HCT116 (cell line): ENCODE measurements around the gene ADAM11. TPM values are rescaled to one million over a fixed set of nuclear protein-coding genes. Genes with fewer than 3 reads are reported as not detected.

Source experiments
- ATAC-seq: fragments of 200-7000 bp; cut with Tn5 transposase; 2 replicates; pipeline ENCODE4 v1.9.1; 2020; ENCODE audit warnings: mild to moderate bottlenecking, moderate library complexity
- BruUV-seq: library from RNA; stranded (reverse); fragments of 400-500 nt; replicated peaks from 2 replicates; lab custom pipeline; 2021; lab: Mats Ljungman, UMichigan
- CTCF ChIA-PET: fragments of 300-600 bp; sonication (Branson Sonifier 250); formaldehyde crosslinking; loops from one replicate; lab custom pipeline; 2021; ENCODE audit warnings: antibody characterized with exemption; lab: Charles Lee
- POLR2A ChIA-PET: fragments of 300-600, 350-600 bp; sonication (Branson Sonifier 250); formaldehyde crosslinking; loops from one replicate; lab custom pipeline; 2021; ENCODE audit warnings: antibody characterized with exemption; lab: Charles Lee
- RAD21 ChIA-PET, 2 experiments: fragments of 300-600 bp; sonication (Branson Sonifier 250); formaldehyde crosslinking; loops; one replicate each; lab custom pipeline; 2023; ENCODE audit warnings: low total read pairs in 2 of 2; ENCODE audit not compliant: uncharacterized antibody in 2 of 2, unreplicated experiment in 2 of 2, low non-redundant PET in 1 of 2; lab: Charles Lee
- DNase-seq: peaks from one replicate; pipeline ENCODE4 v3.0.0-alpha.2; 2010; ENCODE audit warnings: low read depth, low spot score
- H2AFZ ChIP-seq: fragments of 200-600 bp; shearing (Covaris generic), sonication (generic); 2 replicates; pipeline ENCODE4 v1.6.1; 2017; ENCODE audit warnings: low read depth, mixed run types, mixed read lengths, antibody characterized with exemption, low read length; ENCODE audit not compliant: poor library complexity, severe bottlenecking
- H3K27ac ChIP-seq: 2 replicates; pipeline ENCODE4 v1.5.1; 2012; ENCODE audit warnings: low read depth, low read length
- H3K27me3 ChIP-seq: fragments of 200-600 bp; sonication (generic); 2 replicates; pipeline ENCODE4 v1.6.1; 2016; ENCODE audit warnings: mixed run types, low read length, mixed read lengths; ENCODE audit not compliant: insufficient read depth
- H3K36me3 ChIP-seq, 2 experiments: fragments of 200-500 bp in 1 of 2; fragments of 200-600 bp in 1 of 2; sonication (Bioruptor generic) in 1 of 2; sonication (generic) in 1 of 2; 2 replicates each; pipeline versions ENCODE4 v1.5.1 to v1.6.1; 2014 to 2016; ENCODE audit warnings: low read length in 2 of 2, inconsistent platforms in 1 of 2, mixed read lengths in 1 of 2, mixed run types in 1 of 2; ENCODE audit not compliant: insufficient read depth in 2 of 2, control insufficient read depth in 1 of 2
- H3K4me1 ChIP-seq, 2 experiments: fragments of 200-600 bp in 1 of 2; sonication (generic) in 1 of 2; 2 replicates each; pipeline versions ENCODE4 v1.5.1 to v1.6.1; 2012 to 2017; ENCODE audit warnings: low read length in 2 of 2, inconsistent platforms in 1 of 2, mild to moderate bottlenecking in 1 of 2, mixed read lengths in 1 of 2, mixed run types in 1 of 2, moderate library complexity in 1 of 2; ENCODE audit not compliant: insufficient read depth in 2 of 2, control insufficient read depth in 1 of 2
- H3K4me2 ChIP-seq: fragments of 200-600 bp; sonication (generic); 2 replicates; pipeline ENCODE4 v1.6.1; 2017; ENCODE audit warnings: mixed run types, low read length, mixed read lengths
- H3K4me3 ChIP-seq, 2 experiments: fragments of 200-600 bp in 1 of 2; sonication (generic) in 1 of 2; replicated peaks in 1 of 2; 2 replicates each; pipeline ENCODE4 v1.5.1; 2011 to 2016; ENCODE audit warnings: low read length in 2 of 2, control low read depth in 1 of 2, low read depth in 1 of 2, mild to moderate bottlenecking in 1 of 2, mixed read lengths in 1 of 2, mixed run types in 1 of 2
- H3K79me2 ChIP-seq: fragments of 200-600 bp; sonication (generic); 2 replicates; pipeline ENCODE4 v1.6.1; 2017; ENCODE audit warnings: mild to moderate bottlenecking, mixed run types, low read length, moderate library complexity, mixed read lengths; ENCODE audit not compliant: insufficient read depth
- H3K9ac ChIP-seq: fragments of 200-600 bp; sonication (generic); 2 replicates; pipeline ENCODE4 v1.6.1; 2016; ENCODE audit warnings: low read length, mixed read lengths
- H3K9me2 ChIP-seq: fragments of 200-600 bp; sonication (generic), shearing (Covaris generic); 2 replicates; pipeline ENCODE4 v1.6.1; 2017; ENCODE audit warnings: mixed run types, mild to moderate bottlenecking, moderate library complexity; ENCODE audit not compliant: insufficient read depth
- H3K9me3 ChIP-seq, 2 experiments: fragments of 200-500 bp in 1 of 2; fragments of 200-600 bp in 1 of 2; sonication (Bioruptor generic) in 1 of 2; sonication (generic) in 1 of 2; 2 replicates each; pipeline ENCODE4 v1.6.1; 2014 to 2017; ENCODE audit warnings: low read length in 2 of 2, mixed read lengths in 2 of 2, inconsistent platforms in 1 of 2, low read depth in 1 of 2, mild to moderate bottlenecking in 1 of 2, mixed run types in 1 of 2, moderate library complexity in 1 of 2; ENCODE audit not compliant: control insufficient read depth in 1 of 2, insufficient read depth in 1 of 2
- H4K20me1 ChIP-seq: fragments of 200-600 bp; sonication (generic), shearing (Covaris generic); 2 replicates; pipeline ENCODE4 v1.6.1; 2017; ENCODE audit warnings: mixed run types, mild to moderate bottlenecking, moderate library complexity; ENCODE audit not compliant: insufficient read depth
- CBX3 ChIP-seq: IDR thresholded peaks from 2 replicates; pipeline ENCODE4 v1.6.1; 2012; ENCODE audit warnings: low read depth
- CEBPB ChIP-seq: IDR thresholded peaks from 2 replicates; pipeline ENCODE4 v1.6.1; 2012; ENCODE audit warnings: low read depth
- CTCF ChIP-seq, 3 experiments: fragments of 200-600 bp in 1 of 3; sonication (generic) in 1 of 3; IDR thresholded peaks in 2 of 3; conservative IDR thresholded peaks in 1 of 3; 2 replicates each; pipeline ENCODE4 v1.5.1; 2012 to 2017; ENCODE audit warnings: low read depth in 2 of 3, low read length in 2 of 3, antibody characterized with exemption in 1 of 3, borderline replicate concordance in 1 of 3, control low read depth in 1 of 3, mild to moderate bottlenecking in 1 of 3, mixed read lengths in 1 of 3, mixed run types in 1 of 3, moderate library complexity in 1 of 3; ENCODE audit not compliant: insufficient read depth in 1 of 3
- EGR1 ChIP-seq: IDR thresholded peaks from 2 replicates; pipeline ENCODE4 v1.6.1; 2012; ENCODE audit warnings: low read depth
- ELF1 ChIP-seq: IDR thresholded peaks from 2 replicates; pipeline ENCODE4 v1.6.1; 2012; ENCODE audit warnings: low read depth, borderline replicate concordance
- EZH2 ChIP-seq: fragments of 200-600 bp; sonication (generic); IDR thresholded peaks from 2 replicates; pipeline ENCODE4 v1.6.1; 2017; ENCODE audit warnings: antibody characterized with exemption, mixed run types
- EZH2phosphoT487 ChIP-seq: fragments of 200-600 bp; IDR thresholded peaks from 2 replicates; pipeline ENCODE4 v1.6.1; 2018; ENCODE audit warnings: antibody characterized with exemption, borderline replicate concordance
- FOSL1 ChIP-seq: IDR thresholded peaks from 2 replicates; pipeline ENCODE4 v1.6.1; 2012; ENCODE audit warnings: low read depth
- JUND ChIP-seq: IDR thresholded peaks from 2 replicates; pipeline ENCODE4 v1.6.1; 2012
- MAX ChIP-seq: IDR thresholded peaks from 2 replicates; pipeline ENCODE4 v1.6.1; 2012
- POLR2A ChIP-seq: IDR thresholded peaks from 2 replicates; pipeline ENCODE4 v1.7.0; 2011; ENCODE audit warnings: borderline replicate concordance; ENCODE audit not compliant: insufficient read depth, insufficient read length; ENCODE audit errors: extremely low read depth
- RAD21 ChIP-seq: IDR thresholded peaks from 2 replicates; pipeline ENCODE4 v1.6.1; 2012; ENCODE audit warnings: low read depth, mild to moderate bottlenecking
- REST ChIP-seq: IDR thresholded peaks from 2 replicates; pipeline ENCODE4 v1.6.1; 2012; ENCODE audit warnings: low read depth
- SIN3A ChIP-seq: IDR thresholded peaks from 2 replicates; pipeline ENCODE4 v1.6.1; 2012; ENCODE audit warnings: low read depth
- SP1 ChIP-seq: IDR thresholded peaks from 2 replicates; pipeline ENCODE4 v1.6.1; 2012; ENCODE audit warnings: low read depth
- SRF ChIP-seq: IDR thresholded peaks from 2 replicates; pipeline ENCODE4 v1.6.1; 2012; ENCODE audit warnings: low read depth
- TCF7L2 ChIP-seq: IDR thresholded peaks from 2 replicates; pipeline ENCODE4 v1.7.0; 2011; ENCODE audit warnings: borderline replicate concordance, inconsistent platforms; ENCODE audit not compliant: insufficient read depth, insufficient read length; ENCODE audit errors: extremely low read depth
- ZBTB33 ChIP-seq: IDR thresholded peaks from 2 replicates; pipeline ENCODE4 v1.6.1; 2011; ENCODE audit warnings: mild to moderate bottlenecking, low read length, moderate library complexity; ENCODE audit not compliant: insufficient replicate concordance; ENCODE audit errors: extremely low read depth
- ZFX ChIP-seq: fragments of 450-650 bp; IDR thresholded peaks from 2 replicates; pipeline ENCODE4 v1.6.1; 2017
- ZNF274 ChIP-seq: fragments of 200-500 bp; sonication (Bioruptor generic); IDR thresholded peaks from 2 replicates; pipeline ENCODE4 v1.6.1; 2014; ENCODE audit warnings: mild to moderate bottlenecking, low read depth, low read length, inconsistent platforms
- intact Hi-C: fragments of 100-400 bp; cut with micrococcal nuclease; formaldehyde crosslinking; loops from 2 replicates; pipeline ENCODE4 v1.10.0; 2022
- total RNA-seq: library from RNA; stranded (reverse); gene quantifications from one replicate; pipeline ENCODE4 v1.2.1, GENCODE V29; 2021; ENCODE audit not compliant: unreplicated experiment

ADAM11 gene
- total RNA-seq, 1 experiment from 2014 or later = 7.7 TPM

- H3K27ac ChIP-seq = peak overlapping the region; percentile 91
- no peaks in the 10 kb centered on the region for H3K9me3 ChIP-seq
- peak overlapping the region; percentile 16 to 32 for H3K4me3 ChIP-seq
- DNase-seq = peak; percentile 98
- H2AFZ ChIP-seq = no peak overlapping the region
- intact Hi-C loops = no loop called here
- H3K27me3 ChIP-seq = no peaks in the 10 kb centered on the region
- H3K36me3 ChIP-seq = no peaks in the 10 kb centered on the region; a peak in 1 of 4 replicates
- H3K4me1 ChIP-seq = peaks cover 65 to 96% of the 10 kb centered on the region in 2 experiments
- peak overlapping the region; percentile 65 for H3K4me2 ChIP-seq
- BruUV-seq = no TSS peak
- CTCF ChIA-PET = interaction anchor here (1.5 kb wide), 1 partner anchor 11 kb away, joined by 7 read pairs; no protein-coding TSS in a partner anchor
- H3K9me2 ChIP-seq = no peaks in the 10 kb centered on the region
- H4K20me1 ChIP-seq = no peaks in the 10 kb centered on the region
- peak; percentile 91 for ATAC-seq
- RAD21 ChIA-PET = no interaction called here
- peak overlapping the region; percentile 68 for H3K9ac ChIP-seq
- POLR2A ChIA-PET = interaction anchor here (0.6 to 1.5 kb wide), 3 partner anchors 19 to 28 kb away, joined by 3 to 4 read pairs (median 4); no protein-coding TSS in a partner anchor
- peaks cover 89% of the 10 kb centered on the region for H3K79me2 ChIP-seq
- peak; percentile 77; the same call in 1 of the 2 replicates for TF ChIP-seq CBX3
- TF ChIP-seq ZNF274 = no peak
- 0 out of 2 replicates have a peak, but pooled peaks have one; percentile 13 for TF ChIP-seq EGR1
- TF ChIP-seq CEBPB = peak; percentile 71; the same call in 1 of the 2 replicates
- TF ChIP-seq SP1 = peak; percentile 81
- TF ChIP-seq CTCF (IDR thresholded peaks at IDR 0.05 in 2 of 3, conservative IDR thresholded peaks at IDR 0.05 in 1 of 3; ENCODE audit: borderline replicate concordance in 1 of 3, insufficient read depth in 1 of 3, low read depth in 2 of 3, low read length in 2 of 3) = no peak
- TF ChIP-seq TCF7L2 = peak; percentile 29
- peak; percentile 63; the same call in 1 of the 2 replicates for TF ChIP-seq MAX
- TF ChIP-seq REST = no peak
- TF ChIP-seq ZBTB33 = no peak
- TF ChIP-seq EZH2phosphoT487 = no peak
- peak; percentile 94 for TF ChIP-seq JUND
- peak; percentile 74 for TF ChIP-seq SRF
- no peak for TF ChIP-seq ZFX
- no peak for TF ChIP-seq EZH2
- TF ChIP-seq ELF1 = no peak
- TF ChIP-seq RAD21 = peak; percentile 6; the same call in 1 of the 2 replicates
- TF ChIP-seq FOSL1 = peak; percentile 98
- TF ChIP-seq SIN3A = peak; percentile 57; the same call in 1 of the 2 replicates
- no peak for TF ChIP-seq POLR2A
These were observed 61.9 kb downstream of the ADAM11 start for GRCh38 chr17:44820631-44821212.
